HL-60 (cell line): ENCODE results near the gene ACOT12.

ENCODE experiments used
- DNase-seq, 2 experiments: peaks; one replicate each; pipeline ENCODE4 v3.0.0-alpha.2; 2010 to 2020; ENCODE audit warnings: low read depth in 1 of 2, low spot score in 1 of 2
- H3K27ac ChIP-seq: fragments of 250-450 bp; sonication (Bioruptor Pico); replicated peaks from 2 replicates; pipeline ENCODE4 v1.5.1; 2020; ENCODE audit warnings: mild to moderate bottlenecking, moderate library complexity
- H3K27me3 ChIP-seq: fragments of 250-450 bp; sonication (Bioruptor Pico); 2 replicates; pipeline ENCODE4 v1.5.1; 2021; ENCODE audit warnings: mild to moderate bottlenecking, moderate library complexity; ENCODE audit not compliant: insufficient read depth, poor library complexity, severe bottlenecking
- H3K4me3 ChIP-seq: replicated peaks from 2 replicates; pipeline ENCODE4 v1.5.1; 2011; ENCODE audit warnings: mild to moderate bottlenecking, control low read depth, low read length; ENCODE audit not compliant: insufficient read depth
- CTCF ChIP-seq: IDR thresholded peaks from one replicate; pipeline ENCODE4 v1.5.1; 2011; ENCODE audit warnings: low read length, control low read depth, inconsistent platforms; ENCODE audit not compliant: insufficient read depth
- GABPA ChIP-seq: IDR thresholded peaks from 2 replicates; pipeline ENCODE4 v1.6.1; 2012; ENCODE audit warnings: low read depth
- POLR2AphosphoS5 ChIP-seq: IDR thresholded peaks from 2 replicates; pipeline ENCODE4 v1.6.1; 2012; ENCODE audit warnings: low read depth
- REST ChIP-seq: IDR thresholded peaks from 2 replicates; pipeline ENCODE4 v1.6.1; 2012; ENCODE audit warnings: low read depth; ENCODE audit not compliant: insufficient replicate concordance
- SPI1 ChIP-seq: IDR thresholded peaks from 2 replicates; pipeline ENCODE4 v1.6.1; 2012; ENCODE audit warnings: low read depth, mild to moderate bottlenecking, borderline replicate concordance

ACOT12 gene

GRCh38 chr5:81302596-81302995 is 91.3 kb downstream of the ACOT12 start:
- DNase-seq = no peak
- H3K27me3 ChIP-seq = no peaks in the 10 kb centered on the region
- TF ChIP-seq POLR2AphosphoS5 = no peak
- no peak for TF ChIP-seq REST
- TF ChIP-seq GABPA = no peak
- TF ChIP-seq CTCF = no peak
- no peak for TF ChIP-seq SPI1
- no peak overlapping the region for H3K27ac ChIP-seq
- H3K4me3 ChIP-seq = no peak overlapping the region

- DNase-seq = peak; percentile 61 to 84
- H3K4me3 ChIP-seq = peak within 1 kb of the TSS; percentile 81
- H3K27ac ChIP-seq = peak within 1 kb of the TSS; percentile 92
- TF ChIP-seq GABPA (peak; percentile 91), CTCF (no peak), REST (no peak), POLR2AphosphoS5 (peak; percentile 71), SPI1 (no peak)
- no peaks in the 10 kb centered on the region for H3K27me3 ChIP-seq
Observed at GRCh38 chr5:81301271-81302015, 92.5 kb downstream of the ACOT12 start, which contains the start of gene ZCCHC9. Gene ZCCHC9 (plus strand): TSS chr5:81301587. CDS start chr5:81304758, 3,171 bp downstream.

- TF ChIP-seq GABPA (no peak), SPI1 (no peak), POLR2AphosphoS5 (no peak), CTCF (no peak), REST (no peak)
- Histone ChIP-seq H3K27ac (peak overlapping the region; percentile 92), H3K27me3 (no peaks in the 10 kb centered on the region), H3K4me3 (peak overlapping the region; percentile 81)
- DNase-seq = peak in 1 of 2 experiments; percentile 1
Observed at GRCh38 chr5:81300921-81301270, 93.0 kb downstream of the ACOT12 start.
